NB4 (cell line): Measurements from ENCODE around the gene PLEKHS1.

Experiments
- DNase-seq: peaks from one replicate; pipeline ENCODE4 v3.0.0; 2010; ENCODE audit warnings: low read depth
- H3K4me3 ChIP-seq: one replicate; pipeline ENCODE4 v1.5.1; 2011; ENCODE audit warnings: mild to moderate bottlenecking, low read depth, low read length, moderate library complexity
- CTCF ChIP-seq: IDR thresholded peaks from one replicate; pipeline ENCODE4 v1.5.1; 2012; ENCODE audit warnings: low read depth, low read length
- MAX ChIP-seq: IDR thresholded peaks from 2 replicates; pipeline ENCODE4 v1.6.1; 2011; ENCODE audit warnings: low read depth, low read length
- MYC ChIP-seq: IDR thresholded peaks from 2 replicates; pipeline ENCODE4 v1.6.1; 2011; ENCODE audit warnings: low read depth, low read length
- POLR2A ChIP-seq: IDR thresholded peaks from 2 replicates; pipeline ENCODE4 v1.6.1; 2011; ENCODE audit warnings: mild to moderate bottlenecking; ENCODE audit not compliant: insufficient read length; ENCODE audit errors: extremely low read depth

PLEKHS1 gene

DNA sequence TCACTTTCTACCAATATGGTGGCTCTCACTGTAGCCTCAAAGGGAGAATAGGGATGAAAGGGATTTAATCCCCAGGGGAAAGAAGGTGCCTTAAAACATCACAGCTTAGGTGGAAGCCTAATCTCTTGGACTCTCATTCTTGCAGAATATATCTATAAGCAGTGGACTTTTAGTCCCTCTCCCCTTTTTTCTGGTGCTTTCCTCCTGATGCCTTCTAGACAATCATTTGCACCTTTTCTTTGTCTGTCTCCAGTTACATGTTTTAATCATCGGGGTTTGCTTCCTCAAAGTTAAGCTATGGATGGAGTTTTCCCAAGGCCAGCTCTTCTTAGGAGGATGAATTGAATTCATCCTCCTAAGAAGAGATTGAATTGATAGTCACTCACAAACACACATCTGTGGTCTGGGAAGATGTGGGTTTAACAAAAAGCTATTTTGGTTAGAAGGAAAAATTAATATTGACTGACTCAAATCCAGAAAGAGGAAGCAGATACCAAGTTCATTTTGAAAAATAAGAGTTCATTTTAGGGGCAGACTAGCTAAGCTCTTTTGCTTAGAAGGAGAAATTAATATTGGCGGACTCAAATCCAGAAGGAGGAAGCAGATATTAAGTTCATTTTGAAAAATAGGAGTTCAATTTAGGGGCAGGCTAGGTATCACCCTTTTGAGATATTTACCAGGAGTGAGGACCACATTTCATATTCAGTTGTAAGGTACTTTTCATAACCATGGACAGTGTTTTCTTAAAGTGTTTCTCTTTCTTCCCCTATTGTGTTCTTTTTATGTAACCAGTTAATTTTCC, 35.2 kb upstream of the PLEKHS1 start:
- TF ChIP-seq MYC: no peak
- no peak for TF ChIP-seq MAX
- no peak for TF ChIP-seq POLR2A
- TF ChIP-seq CTCF: no peak
- peak; percentile 9 for DNase-seq
- no peak overlapping the region for H3K4me3 ChIP-seq

DNA sequence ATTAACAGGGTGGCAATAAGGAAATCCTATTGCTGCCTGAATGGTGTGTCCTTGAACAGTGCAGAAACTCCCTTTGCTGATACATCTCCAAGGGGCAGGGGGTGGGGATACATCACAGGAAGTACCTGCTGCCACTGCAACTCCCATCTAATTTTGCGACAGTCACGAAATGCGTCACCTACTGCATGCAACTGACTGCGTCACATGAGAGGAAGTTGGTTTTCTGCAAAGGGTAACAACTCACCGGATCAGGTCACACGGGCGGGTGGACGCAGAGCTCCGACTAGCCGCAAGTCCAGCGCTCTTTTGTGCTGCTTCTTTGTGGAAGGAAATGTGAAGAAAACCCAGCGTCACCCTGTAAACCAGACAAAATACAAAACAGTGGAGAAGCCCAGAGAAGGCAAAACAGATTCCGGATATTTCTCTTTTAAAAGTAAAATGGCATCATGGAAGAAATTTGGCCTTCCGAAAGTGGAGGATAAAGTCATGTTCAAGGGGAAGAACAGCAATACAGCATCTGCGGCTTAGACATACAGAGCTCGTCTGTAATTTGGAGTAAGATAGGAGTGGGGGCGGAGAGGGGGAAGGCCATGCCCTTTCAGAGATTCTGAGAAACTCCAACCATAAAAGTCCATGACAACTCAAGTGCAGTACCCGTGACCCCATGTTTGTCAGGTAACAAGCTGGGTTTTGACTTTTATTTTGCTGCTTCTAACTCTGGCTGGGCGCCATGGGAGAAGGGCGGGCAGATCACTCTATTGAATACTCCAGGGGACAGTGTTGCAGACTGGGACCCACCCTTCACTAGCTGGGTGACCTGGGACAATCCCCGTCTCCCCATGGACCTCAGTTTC, 32.3 kb upstream of the PLEKHS1 start:
- no peak overlapping the region for H3K4me3 ChIP-seq
- no peak for DNase-seq
- no peak for TF ChIP-seq CTCF

- H3K4me3 ChIP-seq: no peak overlapping the region
- TF ChIP-seq MYC: no peak
- no peak for DNase-seq
Observed at GRCh38 chr10:113720386-113720785, 31.1 kb upstream of the PLEKHS1 start.

GRCh38 chr10:113732160-113732881, 19.2 kb upstream of the PLEKHS1 start:
- TF ChIP-seq CTCF (no peak), POLR2A (no peak), MAX (no peak), MYC (no peak)
- DNase-seq: no peak
- no peak overlapping the region for H3K4me3 ChIP-seq

- DNase-seq: peak; percentile 16
- TF ChIP-seq POLR2A: no peak
- H3K4me3 ChIP-seq: no peak overlapping the region
Observed at GRCh38 chr10:113732966-113733365, 18.5 kb upstream of the PLEKHS1 start.

DNA sequence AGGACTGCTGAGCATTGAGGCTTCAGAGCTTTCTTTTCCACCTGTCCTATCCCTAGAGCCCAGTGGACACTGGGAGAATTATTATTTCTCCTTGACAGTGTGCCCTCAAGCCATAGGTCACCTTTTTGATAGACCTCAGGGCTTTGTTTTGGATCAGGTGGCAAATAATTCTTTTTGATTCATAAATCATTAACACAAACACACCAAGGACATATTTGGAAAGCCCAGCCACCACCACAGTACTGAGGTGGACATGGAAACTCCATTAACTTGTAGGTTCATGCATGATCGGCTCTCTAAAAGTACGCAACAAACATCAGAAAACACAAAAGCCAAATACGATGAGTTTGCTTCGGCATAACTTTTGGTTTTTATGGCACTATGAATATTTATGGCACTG, 17.8 kb upstream of the PLEKHS1 start:
- no peak for DNase-seq
- TF ChIP-seq CTCF (no peak), MAX (no peak), POLR2A (no peak), MYC (no peak)
- no peak overlapping the region for H3K4me3 ChIP-seq

- no peak for TF ChIP-seq MYC
- TF ChIP-seq POLR2A: no peak
- no peak for TF ChIP-seq CTCF
- TF ChIP-seq MAX: no peak
- H3K4me3 ChIP-seq: no peak overlapping the region
- peak; percentile 27 for DNase-seq
Observed at GRCh38 chr10:113735913-113736312, 15.6 kb upstream of the PLEKHS1 start.
